Body of pancreas (tissue), 4 donors: ENCODE results near the gene PIGR. TPM values are rescaled to one million over a fixed set of nuclear protein-coding genes. Genes with fewer than 3 reads are reported as not detected.

ENCODE experiments used
- ATAC-seq: fragments of 150-250 bp; one replicate; pipeline ENCODE4 v1.9.1; 2016
- DNase-seq, 4 donors: peaks; one replicate each; pipeline ENCODE4 v3.0.0-alpha.2; 2019
- H3K27ac ChIP-seq, 4 donors: fragments of 200-600 bp; sonication (generic); 1 replicate in 3 of 4; 2 replicates in 1 of 4; pipeline versions ENCODE4 v1.5.1 to v1.6.1; 2016 to 2019; ENCODE audit warnings: mild to moderate bottlenecking in 1 of 4, mixed read lengths in 1 of 4, moderate library complexity in 1 of 4
- H3K27me3 ChIP-seq, 2 donors: fragments of 200-600 bp; sonication (generic); one replicate each; pipeline ENCODE4 v1.6.0; 2016; ENCODE audit warnings: mild to moderate bottlenecking in 1 of 2
- H3K36me3 ChIP-seq, 2 donors: fragments of 200-600 bp; sonication (generic); replicated peaks in 1 of 2; 2 replicates each; pipeline ENCODE4 v1.5.1; 2016; ENCODE audit warnings: low read depth in 2 of 2; ENCODE audit not compliant: insufficient read depth in 1 of 2
- H3K4me1 ChIP-seq: fragments of 200-600 bp; sonication (generic); one replicate; pipeline ENCODE4 v1.6.0; 2016
- H3K4me3 ChIP-seq, 2 donors: fragments of 200-600 bp; sonication (generic); 1 replicate in 1 of 2; 2 replicates in 1 of 2; pipeline ENCODE4 v1.5.1; 2016 to 2019
- H3K9me3 ChIP-seq, 3 donors: fragments of 200-600 bp; sonication (generic); 1 replicate in 2 of 3; 2 replicates in 1 of 3; pipeline ENCODE4 v1.5.1; 2016
- POLR2A ChIP-seq, 3 donors: fragments of 450-650 bp; IDR thresholded peaks; one replicate each; pipeline ENCODE4 v1.6.1; 2016; ENCODE audit warnings: antibody characterized with exemption in 3 of 3, mild to moderate bottlenecking in 2 of 3
- WGBS, 2 donors: methylation state at CpG; one replicate each; pipeline ENCODE4 v1.1.5; 2017; 5-methylcytosine and 5-hydroxymethylcytosine counted together
- intact Hi-C: fragments of 100-400 bp; cut with DNase I; formaldehyde crosslinking; loops from one replicate; pipeline ENCODE4 v1.15.1; 2023
- total RNA-seq, 2 donors: library from RNA; depleted of rRNA; stranded (reverse); fragments of >200 nt; gene quantifications; one replicate each; pipeline ENCODE4 v1.1.0, GENCODE V29; 2016
- TF ChIP-seq, protein P1 (sequence below), 7 experiments: fragments of 450-650 bp in 4 of 7; fragments of 200-600 bp in 3 of 7; sonication (generic) in 3 of 7; IDR thresholded peaks; one replicate each; pipeline ENCODE4 v1.5.1; 2016 to 2019; ENCODE audit warnings: antibody characterized with exemption in 7 of 7

PIGR gene
- total RNA-seq, 2 donors from 2014 or later, result 14.8 to 45.1 TPM

GRCh38 chr1:206909883-206910318 lies 36.4 kb downstream of the PIGR start:
- WGBS, 2 donors, result 26 to 67% methylated on average over 3 to 14 of the region's 14 CpGs
- peak in 1 of 4 donors; percentile 34 for DNase-seq

DNA sequence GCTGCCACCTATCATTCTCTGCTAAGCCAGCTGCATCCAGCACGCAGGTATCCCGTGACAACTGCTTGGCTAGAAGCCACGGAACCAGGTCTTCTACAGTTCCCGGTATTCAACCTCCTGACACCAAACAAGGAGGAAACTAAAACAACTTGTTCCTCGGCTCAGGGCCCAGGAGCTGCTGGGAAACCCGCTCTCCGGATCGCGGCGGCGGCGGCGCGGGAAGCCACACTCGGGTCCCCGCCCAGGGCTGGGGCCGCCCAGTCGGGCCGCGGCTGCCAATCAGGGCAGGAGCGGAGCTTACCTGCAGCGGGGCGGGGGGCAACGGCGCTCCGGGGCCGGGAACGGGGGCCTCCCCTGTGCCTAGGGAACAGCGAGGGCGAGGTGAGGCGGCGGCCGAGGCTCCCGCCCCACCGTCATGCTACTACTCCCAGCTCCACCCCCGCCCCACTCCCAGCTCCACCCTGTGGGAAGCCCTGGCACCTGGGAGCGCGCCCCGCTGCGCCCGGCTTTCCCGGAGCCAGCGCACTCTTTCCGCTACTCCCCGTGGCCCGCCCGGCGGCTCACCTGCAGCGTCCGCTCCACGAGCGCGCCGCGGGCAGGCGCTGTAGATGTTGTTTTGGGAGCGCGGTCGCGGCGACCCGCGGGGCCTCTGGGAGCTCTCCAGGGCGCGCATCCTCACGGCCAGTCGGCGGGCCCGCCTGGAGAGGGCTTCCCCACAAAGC lies 36.9 kb downstream of the PIGR start:
- intact Hi-C loops, result no loop called here
- ATAC-seq (peak; percentile 87), DNase-seq (peak; percentile 92 to 96 (median 94))
- H3K27ac ChIP-seq, result peak overlapping the region; percentile 80 to 89 (median 86)
- WGBS, 2 donors, result 0 to 1% methylated on average over 7 to 69 of the region's 69 CpGs
- peak; percentile 16 to 67 (median 64) for TF ChIP-seq POLR2A (IDR thresholded peaks at IDR 0.05)
- TF ChIP-seq, protein P1, sequence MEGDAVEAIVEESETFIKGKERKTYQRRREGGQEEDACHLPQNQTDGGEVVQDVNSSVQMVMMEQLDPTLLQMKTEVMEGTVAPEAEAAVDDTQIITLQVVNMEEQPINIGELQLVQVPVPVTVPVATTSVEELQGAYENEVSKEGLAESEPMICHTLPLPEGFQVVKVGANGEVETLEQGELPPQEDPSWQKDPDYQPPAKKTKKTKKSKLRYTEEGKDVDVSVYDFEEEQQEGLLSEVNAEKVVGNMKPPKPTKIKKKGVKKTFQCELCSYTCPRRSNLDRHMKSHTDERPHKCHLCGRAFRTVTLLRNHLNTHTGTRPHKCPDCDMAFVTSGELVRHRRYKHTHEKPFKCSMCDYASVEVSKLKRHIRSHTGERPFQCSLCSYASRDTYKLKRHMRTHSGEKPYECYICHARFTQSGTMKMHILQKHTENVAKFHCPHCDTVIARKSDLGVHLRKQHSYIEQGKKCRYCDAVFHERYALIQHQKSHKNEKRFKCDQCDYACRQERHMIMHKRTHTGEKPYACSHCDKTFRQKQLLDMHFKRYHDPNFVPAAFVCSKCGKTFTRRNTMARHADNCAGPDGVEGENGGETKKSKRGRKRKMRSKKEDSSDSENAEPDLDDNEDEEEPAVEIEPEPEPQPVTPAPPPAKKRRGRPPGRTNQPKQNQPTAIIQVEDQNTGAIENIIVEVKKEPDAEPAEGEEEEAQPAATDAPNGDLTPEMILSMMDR (IDR thresholded peaks at IDR 0.05), result no peak
- no peaks in the 10 kb centered on the region for H3K36me3 ChIP-seq
- no peaks in the 10 kb centered on the region for H3K9me3 ChIP-seq
- no peaks in the 10 kb centered on the region for H3K27me3 ChIP-seq
- H3K4me3 ChIP-seq, result peak overlapping the region; percentile 9 to 20
- peaks cover 26% of the 10 kb centered on the region for H3K4me1 ChIP-seq

More at GRCh38 chr1:206909883-206910318, 36.4 kb downstream of the PIGR start:
- TF ChIP-seq POLR2A (IDR thresholded peaks at IDR 0.05), result no peak
- TF ChIP-seq, protein P1 (IDR thresholded peaks at IDR 0.05), result no peak
- no peaks in the 10 kb centered on the region for H3K27me3 ChIP-seq
- ATAC-seq, result peak; percentile 1
- intact Hi-C loops, result loop anchor here (10.0 kb wide), 1 partner anchor 425 kb away; no protein-coding TSS in a partner anchor
- peak overlapping the region; percentile 9 to 20 for H3K4me3 ChIP-seq
- no peaks in the 10 kb centered on the region for H3K9me3 ChIP-seq
- peaks cover 26% of the 10 kb centered on the region for H3K4me1 ChIP-seq
- H3K36me3 ChIP-seq, result no peaks in the 10 kb centered on the region
- H3K27ac ChIP-seq, result peak overlapping the region; percentile 80 to 89 (median 86)

DNA sequence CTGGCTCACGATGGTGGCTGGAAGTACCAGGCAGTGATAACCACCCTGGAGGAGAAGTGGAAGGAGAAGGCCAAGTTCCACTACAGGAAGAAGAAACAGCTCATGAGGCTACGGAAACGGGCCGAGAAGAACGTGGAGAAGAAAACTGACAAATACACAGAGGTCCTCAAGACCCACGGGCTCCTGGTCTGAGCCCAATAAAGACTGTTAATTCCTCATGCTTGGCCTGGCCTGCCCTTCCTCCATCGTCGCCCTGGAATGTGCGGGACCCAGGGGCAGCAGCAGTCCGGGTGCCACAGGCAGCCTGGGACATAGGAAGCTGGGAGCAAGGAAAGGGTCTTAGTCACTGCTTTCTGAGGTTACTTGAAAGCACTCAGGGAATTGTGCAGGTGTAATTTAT lies 38.2 kb downstream of the PIGR start:
- Histone ChIP-seq H3K36me3 (no peaks in the 10 kb centered on the region), H3K27me3 (no peaks in the 10 kb centered on the region), H3K9me3 (no peaks in the 10 kb centered on the region), H3K4me3 (no peak overlapping the region), H3K4me1 (peaks cover 26% of the 10 kb centered on the region), H3K27ac (no peak overlapping the region)
- intact Hi-C loops, result no loop called here
- DNase-seq (no peak), ATAC-seq (no peak)
- 67 to 71% methylated on average over 10 of the region's 10 CpGs for WGBS, 2 donors
- TF ChIP-seq POLR2A (IDR thresholded peaks at IDR 0.05), result no peak
- TF ChIP-seq, protein P1 (IDR thresholded peaks at IDR 0.05), result no peak

GRCh38 chr1:206907304-206907991 lies 38.8 kb downstream of the PIGR start:
- WGBS, 2 donors, result 76 to 81% methylated on average over 23 of the region's 23 CpGs
- peak in 2 of 4 donors; percentile 39 to 50 for DNase-seq
- TF ChIP-seq POLR2A (IDR thresholded peaks at IDR 0.05), result no peak
- TF ChIP-seq, protein P1 (IDR thresholded peaks at IDR 0.05), result peak in 3 of 7 experiments; percentile 11 to 28 (median 23)
- Histone ChIP-seq H3K9me3 (no peaks in the 10 kb centered on the region), H3K4me1 (peaks cover 26% of the 10 kb centered on the region), H3K4me3 (no peak overlapping the region), H3K27ac (no peak overlapping the region), H3K27me3 (no peaks in the 10 kb centered on the region), H3K36me3 (no peaks in the 10 kb centered on the region)
- intact Hi-C loops, result no loop called here
- ATAC-seq, result no peak
